8988T (cell line): Measurements from ENCODE around the gene ALDH3B2.
"Not testable (repeated sequence)": the region's sequence is repeated elsewhere in the genome, so short reads cannot be mapped to it uniquely, and the experiment has no call there.

Source experiments
- DNase-seq: peaks from one replicate; pipeline ENCODE4 v3.0.0; 2011

ALDH3B2 gene

DNA sequence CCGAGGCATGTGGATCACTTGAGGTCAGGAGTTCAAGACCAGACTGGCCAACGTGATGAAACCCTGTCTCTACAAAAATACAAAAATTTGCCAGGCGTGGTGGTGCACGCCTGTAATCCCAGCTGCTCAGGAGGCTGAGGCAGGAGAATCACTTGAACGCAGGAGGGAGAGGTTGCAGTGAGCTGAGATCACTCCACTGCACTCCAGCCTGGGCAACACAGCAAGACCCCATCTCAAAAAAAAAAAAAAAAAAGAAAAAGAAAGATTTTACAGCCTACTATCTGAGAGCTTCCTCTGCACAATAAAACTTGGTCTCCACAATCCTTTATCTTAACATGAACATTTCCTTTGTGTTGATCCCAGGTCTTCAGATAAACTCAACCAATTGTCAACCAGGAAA, 13.7 kb downstream of the ALDH3B2 start:
- DNase-seq = not testable (repeated sequence)

DNA sequence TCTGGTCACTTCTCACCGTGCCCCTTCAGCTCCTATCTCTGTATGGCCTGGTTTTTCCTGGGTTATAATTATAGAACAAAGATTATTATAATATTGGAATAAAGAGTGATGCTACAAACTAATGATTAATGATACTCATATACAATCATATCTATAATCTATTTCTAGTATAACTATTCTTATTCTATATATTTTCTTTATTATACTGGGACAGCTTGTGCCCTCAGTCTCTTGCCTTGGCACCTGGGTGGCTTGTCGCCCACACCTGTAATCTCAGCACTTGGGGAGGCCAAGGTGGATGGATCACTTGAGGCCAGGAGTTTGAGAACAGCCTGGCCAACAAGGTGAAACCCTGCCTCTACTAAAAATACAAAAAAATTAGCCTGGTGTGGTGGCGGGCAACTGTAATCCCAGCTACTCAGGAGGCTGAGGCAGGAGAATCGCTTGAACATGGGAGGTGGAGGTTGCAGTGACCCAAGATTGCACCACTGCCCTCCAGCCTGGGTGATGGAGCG, 14.7 kb downstream of the ALDH3B2 start:
- not testable (repeated sequence) for DNase-seq

DNA sequence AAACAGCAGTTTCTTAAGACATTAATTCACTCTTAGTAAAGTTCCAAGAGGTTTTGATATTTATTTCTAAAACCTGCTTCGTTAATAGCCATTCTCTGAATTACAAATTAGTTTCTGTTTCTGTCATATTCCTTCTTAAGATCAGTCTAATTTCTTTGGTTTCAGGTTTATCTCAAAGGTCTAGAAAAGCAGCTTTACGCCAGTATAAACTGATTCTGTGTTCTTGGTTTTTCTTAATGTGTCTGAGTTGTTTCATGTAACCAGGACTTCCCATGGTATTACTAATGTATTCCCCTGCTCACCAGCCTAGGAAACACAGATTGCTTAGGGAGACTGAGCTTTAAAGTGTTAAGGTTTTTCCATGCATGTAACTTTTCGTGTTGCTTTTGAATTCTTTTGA, 17.1 kb downstream of the ALDH3B2 start:
- no peak for DNase-seq

DNA sequence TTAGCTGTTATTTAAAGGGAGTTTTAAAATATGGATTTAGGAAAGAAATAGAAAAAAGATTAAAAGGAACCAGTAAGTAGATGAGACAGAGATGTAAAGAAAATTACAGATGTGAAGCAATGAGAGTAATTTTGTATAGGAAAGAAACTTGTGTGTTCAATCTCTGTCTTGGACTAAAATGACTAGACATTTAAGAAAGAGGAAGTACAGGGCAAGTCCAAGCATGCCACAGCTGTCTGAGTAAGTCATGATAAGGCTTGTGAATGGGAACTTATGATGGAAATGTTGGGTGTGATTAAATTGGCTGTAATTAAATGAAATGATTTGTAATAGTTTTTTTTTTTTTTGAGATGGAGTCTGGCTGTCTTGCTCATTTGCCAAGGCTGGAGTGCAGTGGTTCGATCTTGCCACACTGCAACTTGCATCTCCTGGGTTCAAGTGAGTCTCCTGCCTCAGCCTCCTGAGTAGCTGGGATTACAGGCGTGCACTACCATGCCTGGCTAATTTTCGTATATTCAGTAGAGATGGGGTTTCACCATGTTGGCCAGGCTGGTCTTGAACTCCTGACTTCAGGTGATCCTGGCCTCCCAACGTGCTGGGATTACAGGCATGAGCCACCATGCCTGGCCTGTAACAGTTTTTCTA, 18.0 kb downstream of the ALDH3B2 start:
- DNase-seq = no peak

DNA sequence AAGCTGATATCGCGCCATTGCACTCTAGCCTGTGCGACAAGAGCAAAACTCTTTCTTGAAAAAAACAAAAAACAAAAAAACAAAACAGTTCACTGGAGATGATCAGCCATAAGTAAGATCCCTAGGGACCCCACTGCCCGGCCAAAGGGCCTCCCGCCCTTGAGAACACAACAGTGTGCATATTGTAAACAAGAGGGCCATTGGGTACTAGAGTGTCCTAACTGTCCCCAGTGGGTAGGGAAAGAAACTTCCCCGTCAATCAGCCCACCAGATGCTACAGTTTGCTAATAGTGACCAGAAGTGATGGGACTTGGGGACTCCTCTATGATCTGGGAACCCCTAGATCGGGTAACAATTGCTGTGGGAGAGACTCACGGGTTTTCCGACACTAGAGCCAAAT, 20.2 kb downstream of the ALDH3B2 start:
- DNase-seq = no peak

DNA sequence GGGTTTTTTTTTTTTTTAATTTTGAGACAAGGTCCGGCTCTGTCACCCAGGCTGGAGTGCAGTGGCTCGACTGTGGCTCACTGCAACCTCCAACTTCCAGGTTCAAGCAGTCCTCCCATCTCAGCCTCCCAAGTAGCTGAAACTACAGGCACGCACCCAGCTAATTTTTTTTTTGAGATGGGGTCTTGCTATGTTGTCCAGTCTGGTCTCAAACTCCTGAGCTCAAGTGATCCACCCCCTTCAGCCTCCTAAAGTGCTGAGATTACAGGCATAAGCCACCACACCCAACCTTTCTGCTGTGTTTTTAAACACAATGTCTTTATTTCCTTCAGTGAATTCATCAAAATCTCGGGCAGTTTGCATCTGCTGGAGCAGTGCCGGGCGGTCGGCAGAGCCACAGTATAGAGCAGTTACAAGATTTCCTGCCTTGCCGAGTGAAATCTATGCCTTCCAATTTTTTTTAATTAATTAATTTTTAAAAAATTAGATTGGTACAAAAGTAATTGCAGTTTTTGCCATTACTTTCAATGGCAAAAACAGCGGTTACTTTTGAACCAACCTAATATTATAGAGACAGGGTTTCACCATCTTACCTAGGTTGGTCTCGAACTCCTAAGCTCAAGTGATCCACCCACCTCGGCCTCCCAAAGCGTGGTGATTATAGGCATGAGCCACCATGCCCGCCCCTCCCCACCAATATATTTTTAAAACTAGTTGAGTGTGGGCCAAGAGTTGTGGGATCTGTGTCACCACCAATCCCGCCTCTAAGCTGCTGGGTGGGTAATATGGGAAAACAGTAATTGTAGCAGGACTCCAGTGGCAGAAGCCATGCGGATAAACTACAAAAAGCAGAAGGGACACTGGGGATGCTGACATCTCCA, 21.2 kb downstream of the ALDH3B2 start:
- DNase-seq = no peak

DNA sequence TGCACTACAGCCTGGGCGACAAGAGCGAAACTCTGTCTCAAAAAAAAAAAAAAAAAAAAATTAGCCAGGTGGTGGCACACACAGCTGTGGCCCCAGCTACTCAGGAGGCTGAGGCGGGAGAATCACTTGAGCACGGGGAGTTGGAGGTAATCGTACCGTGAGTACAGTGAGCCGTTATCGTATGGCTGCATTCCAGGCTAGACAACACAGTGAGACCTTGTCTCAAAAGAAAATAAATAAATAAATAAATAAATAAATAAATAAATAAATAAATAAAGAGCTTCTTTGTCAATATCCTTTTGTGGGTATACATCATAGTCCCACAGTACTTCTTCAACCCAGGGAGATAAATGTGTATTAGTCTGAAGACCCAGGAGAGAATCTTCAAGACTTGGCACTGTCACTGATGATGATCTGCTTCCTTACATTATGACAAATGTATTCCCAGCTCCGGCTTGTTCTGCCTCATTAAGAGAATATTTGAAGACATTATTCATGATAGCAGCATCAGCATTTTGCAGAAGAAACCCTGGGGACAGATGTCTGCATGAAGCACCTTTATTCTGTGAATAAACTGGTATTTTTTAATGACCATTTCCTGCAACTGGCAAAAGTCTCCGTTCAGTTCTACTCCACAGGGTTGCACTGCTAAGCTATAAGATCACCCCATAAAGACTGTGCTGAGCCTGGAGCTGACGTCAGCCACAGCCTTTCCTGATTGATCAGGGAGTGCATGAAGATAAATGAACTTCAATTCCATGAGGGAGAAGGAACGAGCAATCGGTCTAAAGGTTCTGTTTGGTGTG, 22.2 kb downstream of the ALDH3B2 start:
- no peak for DNase-seq

DNA sequence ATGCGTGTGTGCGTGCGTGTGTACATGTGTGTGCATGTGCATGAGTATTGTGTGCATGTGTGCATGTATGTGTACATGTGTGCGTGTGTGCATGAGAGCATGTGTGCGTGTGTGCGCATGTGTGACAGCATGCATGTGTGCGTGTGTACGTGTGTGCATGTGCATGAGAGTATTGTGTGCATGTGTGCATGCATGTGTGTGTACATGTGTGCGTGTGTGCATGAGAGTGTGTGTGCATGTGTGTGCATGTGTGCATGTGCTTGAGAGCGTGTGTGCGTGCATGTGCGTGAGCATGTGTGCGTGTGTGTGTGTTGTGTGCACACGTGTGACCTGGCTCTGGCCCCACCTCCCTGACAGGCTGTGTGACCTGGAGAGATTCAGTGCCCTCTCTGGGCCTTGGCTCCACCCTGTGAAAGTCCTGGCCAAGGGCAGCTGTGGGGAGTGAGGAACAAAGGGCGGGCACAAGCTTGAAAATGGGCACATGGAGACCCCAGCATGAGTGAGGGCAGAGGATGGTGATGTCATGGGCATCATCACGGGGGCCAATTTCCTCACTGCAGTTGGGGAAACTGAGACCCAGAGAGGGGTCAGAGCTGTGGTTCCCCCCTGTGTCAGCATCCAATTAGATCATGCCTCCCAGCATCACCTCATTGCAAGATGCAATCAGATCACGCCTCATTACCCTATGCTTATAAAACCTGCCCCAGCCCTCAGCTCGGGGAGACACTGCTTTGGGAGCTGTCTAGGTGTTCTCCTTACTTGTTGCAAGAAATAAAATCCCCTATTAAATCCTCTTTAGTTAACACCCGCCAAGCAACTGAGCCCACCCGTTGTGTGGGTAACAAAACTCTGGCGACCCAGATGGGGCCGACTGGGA, 24.6 kb downstream of the ALDH3B2 start:
- no peak for DNase-seq

DNA sequence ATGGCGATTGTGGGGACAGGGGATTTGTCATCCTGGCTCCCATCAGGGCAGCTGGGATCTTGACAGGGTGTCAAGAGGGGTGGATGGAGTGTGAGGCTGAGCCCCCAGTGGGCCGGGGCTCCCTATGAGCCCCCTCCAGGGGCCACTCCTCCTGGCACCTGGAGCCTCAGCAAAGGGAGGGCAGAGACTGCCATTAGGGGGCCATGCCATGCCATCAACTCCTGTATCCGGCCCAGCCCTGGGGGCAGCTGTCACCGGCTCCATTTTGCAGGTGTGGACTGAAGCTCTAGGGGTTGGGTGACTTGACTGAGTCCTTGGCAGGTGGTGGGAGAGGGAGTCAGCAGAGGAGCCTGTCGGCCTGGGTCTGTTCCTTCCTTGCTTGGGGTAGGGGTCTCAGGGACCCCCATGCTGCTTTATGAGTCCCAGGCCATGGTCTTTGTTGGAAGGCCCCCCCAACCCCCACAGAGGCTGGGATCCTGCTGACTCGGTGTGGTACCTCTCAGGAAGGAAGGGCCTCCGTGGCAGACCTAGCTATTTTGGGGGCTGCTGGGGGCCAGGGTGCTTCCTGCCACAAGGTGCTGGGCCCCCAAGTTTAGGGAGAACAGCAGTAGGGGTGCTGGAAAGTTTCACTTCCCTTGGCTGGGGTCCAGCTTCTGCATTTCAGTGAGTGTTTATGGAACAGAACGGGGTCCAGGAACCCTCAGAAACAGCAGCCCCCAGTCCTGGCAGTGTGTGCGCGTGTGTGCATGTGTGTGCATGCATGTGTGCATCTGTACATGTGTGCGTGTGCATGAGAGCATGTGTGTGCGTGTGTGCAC, 25.4 kb downstream of the ALDH3B2 start:
- DNase-seq = no peak

DNA sequence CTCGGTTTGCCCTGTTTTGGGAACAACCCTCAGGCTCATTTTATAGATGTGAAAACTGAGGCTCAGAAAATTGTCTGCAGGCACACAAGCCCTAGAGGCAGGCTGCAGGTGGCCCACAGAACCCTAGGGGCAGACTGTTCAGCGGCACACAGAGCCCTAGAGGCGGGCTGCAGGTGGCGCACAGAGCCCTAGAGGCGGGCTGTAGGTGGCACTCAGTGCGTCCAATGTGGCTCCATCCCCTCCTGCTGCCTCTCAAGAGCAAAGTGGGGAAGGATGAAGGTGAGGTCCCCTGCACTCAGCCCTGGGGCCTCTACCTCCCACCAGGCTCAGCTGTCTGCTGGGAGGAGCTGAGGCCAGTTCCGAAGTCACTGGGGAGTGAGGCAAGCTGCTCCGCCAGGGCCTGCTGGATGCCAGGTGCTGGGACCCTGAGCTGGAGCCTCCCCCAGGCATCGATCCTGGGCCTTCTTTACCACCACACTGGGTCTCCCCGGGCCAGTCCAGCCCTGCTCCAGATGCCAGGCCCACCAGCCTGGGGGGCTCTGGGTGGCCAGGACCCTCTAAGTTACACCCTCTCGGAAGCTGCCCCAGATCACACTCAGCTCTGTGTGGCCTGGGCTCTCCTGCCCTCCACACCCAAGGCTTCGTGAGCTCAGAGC, 26.2 kb downstream of the ALDH3B2 start:
- peak; percentile 92 for DNase-seq

DNA sequence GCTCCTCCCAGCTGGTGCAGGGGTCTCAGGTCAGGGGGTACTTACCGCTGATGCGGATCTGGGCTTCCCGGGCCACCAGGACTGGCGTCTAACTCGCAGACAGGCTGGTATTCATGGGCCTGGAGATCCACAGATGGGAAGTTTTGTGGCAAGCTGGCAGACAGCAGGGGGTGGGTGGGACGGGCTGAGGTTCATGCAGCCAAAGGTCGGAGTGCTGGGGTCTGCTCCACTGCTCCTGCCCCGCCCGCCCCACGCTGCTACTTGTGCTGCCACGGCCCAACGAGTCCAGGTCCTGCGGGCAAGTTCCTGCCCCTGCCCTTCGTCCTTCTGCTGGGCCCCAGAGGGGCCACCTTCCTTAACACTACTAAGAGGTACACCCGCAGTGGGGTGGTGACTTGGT, 27.0 kb downstream of the ALDH3B2 start:
- no peak for DNase-seq

DNA sequence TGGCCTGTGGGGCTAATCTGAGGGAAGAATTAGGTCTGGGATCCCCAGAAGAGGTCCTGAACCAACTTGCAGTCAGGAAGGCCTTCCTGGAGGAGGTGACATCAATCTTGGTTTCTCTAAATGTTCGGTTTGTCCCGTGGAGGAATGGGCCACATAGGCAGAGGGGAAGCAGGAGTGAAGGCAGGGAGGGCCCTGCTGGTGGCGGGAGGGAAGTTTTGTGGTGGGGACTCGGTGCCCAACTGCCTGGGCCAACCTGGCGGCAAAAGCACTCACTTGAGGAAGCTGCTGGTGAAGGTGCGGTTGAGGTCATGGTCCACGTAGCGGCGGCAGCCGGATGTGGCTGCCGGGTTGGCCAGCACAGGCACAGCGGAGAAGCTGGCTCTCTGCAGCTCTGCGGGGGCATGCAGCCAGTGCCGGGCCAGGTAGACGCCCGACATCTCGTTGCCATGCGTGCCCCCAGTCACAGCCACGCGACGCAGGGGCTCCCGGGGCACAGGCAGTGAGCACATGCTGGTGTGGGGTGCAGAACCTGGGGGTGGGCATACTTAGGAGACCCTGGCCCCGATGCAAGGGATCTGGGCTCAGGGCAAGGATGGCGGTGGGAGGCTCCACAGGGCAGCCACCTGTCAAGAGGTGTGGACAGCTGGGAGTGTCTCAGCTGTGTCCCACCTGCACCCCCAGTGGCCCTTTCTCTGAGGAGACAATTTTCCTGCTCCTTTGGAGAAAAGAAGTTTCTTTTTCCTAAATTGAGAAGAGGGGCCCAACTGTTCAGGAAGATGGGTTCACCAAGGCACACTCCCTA, 27.7 kb downstream of the ALDH3B2 start:
- DNase-seq = no peak

DNA sequence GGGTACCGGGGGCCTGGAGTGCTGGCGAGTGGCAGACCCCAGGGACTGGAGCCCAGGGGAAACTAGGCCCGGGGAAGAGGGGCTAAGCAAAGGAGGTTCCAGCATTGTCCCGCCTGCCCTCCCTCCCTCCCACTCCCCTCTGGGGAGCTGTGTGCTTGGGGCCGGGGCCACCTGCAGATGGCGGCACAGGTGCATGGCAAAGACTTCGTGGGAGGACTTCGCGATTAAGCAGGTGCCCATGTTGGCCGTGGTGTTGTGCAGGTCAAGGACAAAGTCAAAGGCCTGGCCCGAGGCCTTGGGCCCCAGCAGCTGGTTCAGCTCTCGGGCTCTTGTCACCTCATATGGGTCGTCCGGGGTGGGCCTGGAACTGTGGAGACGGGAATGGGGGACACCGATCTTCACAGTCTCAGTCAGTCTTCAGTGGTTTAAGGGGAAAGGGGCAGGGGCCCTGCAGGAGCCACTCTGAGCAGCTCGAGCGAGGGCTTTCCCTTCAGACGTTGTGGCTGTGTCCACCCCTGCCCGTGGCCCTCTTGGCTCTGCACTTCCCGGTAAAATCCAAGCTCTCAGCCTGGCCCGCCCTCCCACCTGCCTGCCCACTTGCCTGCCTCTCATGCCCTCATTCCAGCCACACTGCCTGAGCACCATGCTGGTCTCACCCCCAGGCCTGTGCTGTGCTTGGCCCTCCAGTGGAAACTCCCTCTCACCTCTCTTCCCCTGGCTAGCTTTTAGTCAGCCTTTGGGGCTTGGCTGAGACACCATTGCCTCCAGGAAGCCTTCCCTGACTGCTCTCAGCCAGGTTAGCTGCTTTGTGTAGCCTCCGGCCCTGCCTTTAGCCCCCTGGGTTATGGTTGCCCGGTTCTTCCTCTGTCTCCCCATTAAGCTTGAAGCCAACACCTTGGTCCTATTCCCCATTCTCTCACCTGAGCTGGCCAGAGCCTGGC, 28.6 kb downstream of the ALDH3B2 start:
- peak; percentile 23 for DNase-seq

DNA sequence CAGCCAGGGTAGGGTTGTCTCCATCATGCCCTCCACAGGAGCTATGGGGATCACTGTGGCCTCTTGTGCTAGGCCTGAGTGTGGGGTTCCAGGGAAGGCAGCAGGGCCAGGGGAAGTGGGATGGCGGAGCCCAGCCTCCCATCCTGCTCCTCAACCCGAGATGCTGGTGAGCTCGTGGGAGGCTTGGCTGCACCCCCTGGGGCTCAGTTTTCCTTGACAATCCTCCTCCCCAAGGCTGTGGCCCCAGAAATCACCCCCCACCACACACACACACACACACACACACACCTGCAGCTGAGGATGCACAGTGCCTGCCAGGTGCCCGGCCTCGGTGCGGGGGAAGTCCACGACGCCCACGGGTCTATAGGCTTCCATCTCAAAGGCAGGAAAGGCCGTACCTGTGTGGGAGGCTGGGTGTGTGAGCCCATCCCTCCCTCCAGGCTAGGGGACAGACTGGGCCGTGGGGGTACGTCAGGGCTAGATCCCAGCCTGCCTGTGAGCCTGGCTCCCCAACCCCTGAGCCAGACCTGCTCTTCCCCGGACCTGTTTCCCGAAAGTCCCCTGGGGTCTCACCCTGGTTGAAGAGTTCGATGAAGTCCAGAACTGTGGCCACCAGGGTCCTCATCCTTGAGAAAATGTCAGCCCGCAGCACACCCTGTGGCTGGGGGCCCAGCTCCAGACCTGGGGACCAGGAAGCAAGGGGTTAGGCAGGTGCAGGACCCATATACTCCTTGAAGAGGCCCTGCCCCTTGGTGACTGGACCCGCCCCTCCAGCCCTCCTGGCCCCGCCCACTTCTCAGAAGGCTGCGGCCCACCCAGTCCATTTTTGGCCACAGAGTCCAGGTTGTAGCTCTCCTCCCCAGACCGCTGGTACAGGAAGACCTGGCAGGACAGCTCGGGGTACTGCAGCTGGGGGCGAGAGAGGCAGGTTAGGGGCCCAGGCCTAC, 29.7 kb downstream of the ALDH3B2 start:
- peak; percentile 45 for DNase-seq

DNA sequence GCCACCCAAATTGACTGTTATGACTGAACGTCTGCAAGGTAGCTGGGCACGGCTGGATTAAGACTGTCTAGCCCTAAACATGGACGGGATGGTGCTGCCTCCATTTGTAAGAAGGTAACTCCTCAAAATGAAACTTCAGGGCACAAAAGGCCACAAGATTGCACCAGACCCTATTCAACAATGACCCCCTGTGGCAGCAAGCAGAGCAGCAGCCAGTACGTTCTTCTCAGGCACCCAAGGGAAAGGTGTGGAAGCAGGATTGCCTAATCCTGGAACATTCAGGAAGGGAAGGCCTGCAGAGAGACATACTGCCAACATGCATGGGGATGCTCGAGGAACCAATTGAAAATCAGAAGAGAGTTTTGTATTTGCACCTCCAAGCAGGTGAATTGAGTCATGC, 30.4 kb downstream of the ALDH3B2 start:
- DNase-seq = peak; percentile 49

DNA sequence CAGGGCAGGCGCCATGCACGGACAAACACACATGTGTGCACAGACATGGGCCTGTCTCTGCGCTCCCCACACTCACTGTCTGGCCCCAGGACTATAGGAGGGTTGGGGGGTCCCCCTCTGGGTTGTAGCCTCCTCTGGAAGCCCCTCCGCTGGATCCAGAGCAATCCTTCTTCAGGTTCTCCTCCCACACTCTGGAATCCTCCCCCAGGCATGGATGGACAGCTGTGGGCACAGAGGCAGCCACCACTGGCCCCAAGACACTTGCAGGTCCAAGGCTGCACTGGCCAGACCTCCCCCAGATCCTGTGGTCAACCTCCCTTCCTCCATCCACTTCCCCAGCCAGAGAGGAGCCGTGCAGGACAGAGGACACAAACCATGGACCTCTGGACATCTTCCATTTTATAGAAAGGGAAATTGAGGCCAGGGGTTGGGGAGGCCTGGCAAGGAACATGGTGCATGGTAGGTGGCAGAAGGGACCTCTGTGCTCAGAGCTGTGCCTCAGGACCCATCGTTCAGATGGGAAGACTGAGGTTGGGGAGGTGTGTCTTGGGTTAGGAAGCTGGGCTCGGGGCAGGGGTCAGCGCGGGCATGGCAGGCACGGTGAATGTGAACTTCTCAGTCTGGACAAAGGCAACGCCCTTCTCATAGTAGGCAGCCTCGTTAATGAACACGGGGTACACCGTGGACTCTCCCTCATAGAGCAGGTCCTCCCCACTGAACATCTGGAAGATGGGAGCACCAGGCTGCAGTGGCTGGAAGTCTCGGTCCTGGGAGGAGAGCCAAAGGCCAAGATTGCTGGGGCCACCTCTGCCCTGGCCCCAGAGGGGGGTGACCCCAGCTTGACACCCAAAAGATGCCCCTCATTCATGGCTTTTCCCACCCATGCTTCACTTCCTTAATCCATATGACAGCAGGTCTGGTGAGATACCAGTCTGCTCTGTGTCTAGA, 32.0 kb downstream of the ALDH3B2 start:
- no peak for DNase-seq
